HG03045 (cell line): ENCODE results near the gene TCERG1L.
"Not testable (repeated sequence)": the region's sequence is repeated elsewhere in the genome, so short reads cannot be mapped to it uniquely, and the experiment has no call there.

Source experiments
- ATAC-seq: cut with Tn5 transposase; IDR thresholded peaks from one replicate; pipeline ENCODE4 v1.9.1; 2021; ENCODE audit warnings: mild to moderate bottlenecking, moderate library complexity; ENCODE audit not compliant: unreplicated experiment

TCERG1L gene

DNA sequence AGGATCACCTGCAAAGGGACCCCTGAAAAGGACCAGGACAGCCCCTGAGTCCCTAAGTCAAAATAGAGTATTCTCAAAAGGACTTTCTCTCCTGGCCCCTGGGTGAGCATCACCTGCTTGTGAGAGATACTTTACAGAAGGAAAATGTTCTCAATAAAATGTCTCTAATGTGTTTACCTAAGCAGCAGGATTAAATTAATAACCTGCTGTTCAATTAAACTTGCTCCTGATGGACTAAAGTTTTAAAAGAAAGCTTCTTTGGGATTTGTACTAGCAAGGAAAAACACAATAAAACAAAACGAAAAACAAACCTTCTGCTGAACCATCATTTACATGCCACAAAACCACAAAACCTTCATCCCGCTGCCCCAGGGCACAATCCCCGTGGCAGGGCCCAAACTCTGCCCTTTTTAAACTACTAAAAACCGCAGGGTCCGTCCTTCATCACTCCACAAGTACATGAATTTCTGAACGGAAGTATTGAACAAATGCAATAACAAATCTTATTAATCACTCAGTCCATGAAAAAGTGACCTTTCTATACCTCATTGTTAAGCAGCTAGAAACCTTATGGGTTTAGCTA is 197.7 kb downstream of the TCERG1L start:
- no peak for ATAC-seq

DNA sequence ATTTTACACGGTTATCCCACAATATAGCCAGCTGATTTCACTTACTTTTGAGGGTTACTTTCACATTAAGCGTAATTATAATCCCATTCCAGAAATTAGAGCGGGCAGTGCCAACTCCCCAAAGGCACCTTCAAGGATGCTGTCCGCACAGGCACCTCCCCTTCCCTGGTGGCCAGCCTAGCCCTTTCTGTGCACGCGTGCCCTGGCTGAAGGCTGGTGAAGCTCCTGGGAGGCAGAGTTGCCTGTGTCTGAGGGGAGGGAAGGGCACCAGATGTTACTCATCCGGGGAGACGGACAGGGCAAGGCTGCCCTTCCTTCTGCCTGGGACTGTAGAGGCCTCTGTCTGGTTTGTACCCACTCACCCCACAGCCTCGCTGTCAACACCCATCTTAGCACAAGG is 198.4 kb downstream of the TCERG1L start:
- no peak for ATAC-seq

DNA sequence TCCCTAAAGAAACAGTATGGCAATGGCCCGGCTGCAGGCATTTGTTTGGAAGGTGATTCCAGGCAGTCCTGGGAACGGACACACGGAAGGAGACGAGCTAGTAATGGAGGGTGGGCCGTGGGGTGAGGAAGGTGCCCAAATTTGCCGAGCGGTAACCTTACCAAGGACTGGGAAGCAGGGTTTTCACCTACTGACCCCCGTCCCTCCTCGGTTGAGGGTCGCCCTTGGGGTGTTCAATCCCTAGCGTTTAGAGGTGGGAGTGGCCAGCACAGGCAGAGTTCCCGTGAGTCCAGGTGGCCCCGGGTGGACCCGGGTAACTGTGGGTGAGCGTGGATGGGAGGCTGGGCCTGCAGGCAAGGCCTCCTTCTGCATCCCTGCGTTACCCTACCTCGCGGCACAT is 198.8 kb downstream of the TCERG1L start:
- no peak for ATAC-seq

DNA sequence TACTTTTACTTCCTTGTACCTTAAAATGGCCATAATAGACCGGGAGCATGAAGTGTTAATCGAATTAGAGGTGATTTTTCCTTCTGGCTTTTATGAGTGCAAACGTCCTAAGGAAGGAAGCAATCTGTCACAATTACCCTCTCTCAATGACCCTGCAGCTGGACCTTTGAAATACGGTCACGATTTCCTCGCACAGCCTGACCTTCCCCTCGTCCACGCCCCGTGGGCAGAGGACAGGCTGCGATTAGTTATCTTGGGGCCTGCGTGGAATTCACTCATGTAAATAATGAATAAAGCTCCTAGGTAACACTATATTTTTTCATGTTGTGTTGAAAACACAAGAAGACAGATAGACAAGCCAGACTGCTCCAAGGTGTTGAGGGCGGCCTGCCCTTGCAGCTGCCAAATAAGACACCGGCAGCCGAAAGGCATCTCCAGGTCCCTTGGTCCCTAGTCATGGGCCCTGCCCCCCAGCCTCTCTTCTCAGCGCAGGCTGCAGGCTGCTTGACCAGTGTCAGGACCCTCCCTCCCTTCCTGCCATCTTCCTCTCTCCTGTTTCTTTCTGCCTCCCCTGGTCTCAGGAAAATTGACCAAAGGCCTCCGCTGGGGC is 199.9 kb downstream of the TCERG1L start:
- no peak for ATAC-seq

DNA sequence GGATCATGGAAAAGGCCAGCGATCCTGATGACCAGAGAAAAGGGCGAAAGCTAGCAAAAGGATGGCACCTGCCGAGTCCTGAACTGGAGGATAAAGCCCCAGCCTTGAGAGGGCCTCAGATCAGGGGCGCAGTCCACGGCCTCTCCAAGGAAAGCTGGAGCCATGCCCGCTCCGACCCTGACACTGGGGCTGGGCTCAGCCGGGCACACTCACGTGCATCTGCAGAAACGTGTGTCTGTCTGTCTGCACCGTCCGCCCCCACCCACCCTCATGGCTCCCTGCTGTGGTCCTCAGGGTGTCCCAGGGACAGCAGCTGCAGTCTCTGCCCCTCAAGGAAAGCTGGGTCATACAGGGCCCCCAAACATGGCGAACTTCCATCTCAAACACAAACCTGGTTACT is 200.5 kb downstream of the TCERG1L start:
- no peak for ATAC-seq

DNA sequence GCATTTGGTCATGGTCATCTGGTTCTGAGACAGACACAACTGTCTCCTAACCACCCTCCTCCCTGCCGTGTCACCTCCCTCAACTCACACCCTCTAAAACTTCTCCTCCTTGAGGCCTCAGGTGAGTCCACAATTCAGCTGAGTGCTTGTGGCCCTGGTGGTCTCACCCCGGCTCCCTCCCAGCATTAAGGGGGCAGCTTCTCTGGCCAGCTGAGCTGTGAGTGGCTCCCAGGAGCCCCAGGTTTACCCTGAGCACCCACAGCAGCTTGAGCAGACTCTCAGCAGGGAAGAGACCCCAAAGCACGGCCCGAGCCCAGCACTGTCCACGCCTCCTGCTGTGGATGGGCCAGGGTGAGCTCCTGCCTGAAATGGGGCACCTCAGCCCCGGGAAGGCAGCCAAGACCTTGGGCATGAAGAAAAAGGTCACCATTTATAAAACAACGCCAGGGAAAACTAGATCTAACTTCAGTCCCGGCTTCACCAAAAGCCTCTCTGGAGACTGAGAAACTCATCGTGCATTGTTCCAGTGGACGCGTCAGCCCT is 201.2 kb downstream of the TCERG1L start:
- no peak for ATAC-seq

GRCh38 chr10:131109726-131110125 is 201.8 kb downstream of the TCERG1L start:
- ATAC-seq = no peak

- no peak for ATAC-seq
Measured at GRCh38 chr10:131109291-131109690, 202.2 kb downstream of the TCERG1L start.

- ATAC-seq = no peak
Measured at GRCh38 chr10:131107970-131108369, 203.6 kb downstream of the TCERG1L start.

GRCh38 chr10:131102676-131103075 is 208.8 kb downstream of the TCERG1L start:
- no peak for ATAC-seq

DNA sequence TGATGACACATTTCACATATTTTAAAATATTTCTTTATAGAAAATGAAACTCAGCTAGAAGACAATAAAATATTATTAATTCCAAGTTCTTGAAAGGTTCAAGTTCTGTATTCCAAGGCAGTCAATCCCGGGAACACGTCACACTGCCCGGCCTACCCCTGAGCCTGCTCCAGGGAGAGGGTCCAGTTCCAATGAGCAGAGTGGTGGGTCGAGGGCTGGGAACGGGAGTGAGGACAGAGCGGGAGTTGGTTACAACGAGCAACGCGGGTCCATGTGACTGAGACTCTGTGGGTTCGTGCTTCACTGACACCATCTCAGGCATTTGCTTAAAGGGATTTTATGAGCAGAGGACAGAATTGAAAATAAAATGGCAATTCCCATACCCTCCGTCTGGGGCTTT is 209.4 kb downstream of the TCERG1L start:
- ATAC-seq = no peak

- ATAC-seq = not testable (repeated sequence)
Measured at GRCh38 chr10:131100418-131101410, 210.8 kb downstream of the TCERG1L start.

DNA sequence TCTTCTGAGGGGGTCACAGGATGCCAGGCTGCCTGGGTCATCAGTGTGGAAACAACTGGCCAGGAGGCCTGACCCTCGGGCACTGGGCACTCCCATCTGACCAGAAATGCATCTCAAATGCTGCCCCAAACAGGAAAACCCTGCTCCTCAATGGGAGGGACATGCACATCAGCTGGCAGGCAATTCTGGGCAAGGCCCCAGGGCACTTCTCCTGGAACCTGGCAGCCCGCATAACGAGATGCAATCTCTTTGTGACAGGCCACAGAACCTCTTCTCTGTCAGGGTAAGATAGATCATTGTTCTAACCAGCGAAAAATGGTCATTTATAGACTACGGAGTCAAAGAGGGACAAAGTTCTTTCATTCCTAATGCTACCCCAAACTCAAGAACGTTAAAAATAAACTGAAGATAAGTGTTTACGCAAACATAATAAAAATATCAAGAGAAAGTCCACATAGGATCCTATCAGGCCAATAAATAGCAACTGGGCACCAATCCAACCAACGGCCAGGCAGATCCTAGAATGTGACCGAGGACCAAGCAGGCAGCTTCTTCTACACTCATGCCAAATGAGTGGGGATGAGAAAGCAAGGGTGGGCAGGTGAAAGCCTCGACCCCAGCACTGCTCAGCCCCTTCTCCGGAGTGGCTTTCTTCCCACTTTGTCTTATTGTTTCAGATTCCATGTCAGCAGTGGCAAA is 212.3 kb downstream of the TCERG1L start:
- ATAC-seq = no peak

- no peak for ATAC-seq
Measured at GRCh38 chr10:131098416-131098952, 213.0 kb downstream of the TCERG1L start.

- ATAC-seq = no peak
Measured at GRCh38 chr10:131096031-131096430, 215.5 kb downstream of the TCERG1L start.

DNA sequence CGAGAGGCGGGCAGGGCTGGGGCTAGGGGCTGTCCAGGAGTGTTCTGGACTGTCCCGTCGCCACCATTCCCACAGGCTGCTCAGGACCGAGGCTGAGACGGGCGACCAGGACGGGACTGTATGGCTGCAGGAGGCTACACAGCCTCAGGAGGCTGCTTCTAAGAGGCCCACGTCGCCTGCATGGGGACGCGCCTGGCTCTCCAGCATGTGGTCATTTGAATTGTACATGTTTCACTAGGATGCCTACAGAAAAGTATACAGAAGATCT is 216.3 kb downstream of the TCERG1L start:
- ATAC-seq = no peak

DNA sequence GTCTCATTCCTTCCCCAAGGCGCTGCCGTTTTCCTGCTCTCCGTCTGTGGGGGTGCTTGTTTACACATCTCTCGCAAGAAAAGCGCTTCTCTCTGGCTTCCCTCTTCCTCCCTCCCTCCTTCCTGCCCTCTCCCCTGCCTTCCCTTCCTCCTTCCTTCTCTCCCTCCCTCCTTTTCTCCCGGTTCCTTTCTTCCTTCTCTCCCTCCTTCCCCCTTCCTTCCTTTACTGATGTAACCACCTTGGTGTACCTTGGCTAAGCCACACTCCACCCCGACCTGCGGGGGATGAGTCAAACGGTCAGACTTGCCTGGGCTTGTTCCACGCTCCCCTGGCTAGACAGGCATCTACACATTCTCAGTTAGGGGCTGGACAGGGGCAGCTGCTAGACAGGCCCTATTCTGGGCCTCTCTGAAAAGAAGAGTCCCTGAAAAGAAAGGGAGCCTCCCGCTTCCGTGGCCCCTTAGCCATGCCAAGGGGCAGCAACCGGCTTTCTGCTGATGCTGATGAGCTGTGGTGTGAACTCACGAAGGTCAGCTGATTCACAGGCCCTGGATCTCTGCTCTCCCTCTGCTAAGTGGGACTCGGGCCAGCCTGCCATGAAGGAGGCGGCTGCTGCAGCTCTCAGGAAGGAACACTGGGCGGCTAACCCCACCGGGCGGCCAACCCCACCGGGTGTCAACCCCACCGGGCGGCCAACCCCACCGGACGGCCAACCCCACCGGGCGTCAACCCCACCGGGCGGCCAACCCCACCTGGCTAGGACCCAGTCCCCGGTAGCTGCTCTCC is 216.8 kb downstream of the TCERG1L start:
- no peak for ATAC-seq

GRCh38 chr10:131093795-131094366 is 217.6 kb downstream of the TCERG1L start:
- ATAC-seq = no peak

DNA sequence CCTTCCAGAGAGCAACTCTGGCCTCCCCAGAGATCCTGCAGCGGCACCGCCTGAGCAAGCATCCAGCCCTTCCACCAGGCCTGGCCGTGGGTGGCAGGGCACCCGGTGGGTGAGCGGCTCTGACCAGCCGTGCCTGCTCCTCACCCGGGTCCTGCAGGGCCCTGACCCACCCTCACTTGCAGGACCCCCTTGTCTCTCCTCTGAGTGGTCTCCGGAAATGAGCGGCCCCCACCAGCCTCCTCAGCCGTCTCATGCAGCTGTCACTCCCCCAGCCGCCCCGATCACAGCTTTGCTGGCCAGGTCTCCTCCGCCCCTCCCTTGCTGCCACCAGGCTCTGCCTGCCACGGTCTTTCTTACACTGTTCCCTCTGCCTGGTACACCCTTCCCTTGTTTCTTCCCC is 218.2 kb downstream of the TCERG1L start:
- no peak for ATAC-seq

DNA sequence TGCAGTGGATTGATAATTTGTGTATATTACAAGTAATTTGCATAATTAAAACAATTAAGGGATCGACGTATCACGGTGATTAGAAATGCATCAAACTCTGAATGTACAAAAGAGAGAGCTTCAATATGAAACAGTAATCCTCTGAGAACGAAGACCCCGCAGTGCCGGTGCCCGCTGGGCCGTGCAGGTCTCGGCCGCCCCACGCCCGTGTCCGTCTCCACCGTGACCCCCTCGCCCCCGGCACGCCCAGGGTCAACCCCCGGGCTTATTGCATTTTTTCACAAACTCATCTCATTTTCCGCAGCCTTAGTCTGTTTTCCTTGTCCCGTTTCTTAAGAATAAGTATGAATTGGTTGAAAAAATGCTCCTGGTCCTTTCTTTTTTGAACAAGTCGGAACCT is 218.6 kb downstream of the TCERG1L start:
- no peak for ATAC-seq
